Measurements from ENCODE around the gene VPS35. TPM values are rescaled to one million over a fixed set of nuclear protein-coding genes. Genes with fewer than 3 reads are reported as not detected.

Gene VPS35
- total RNA-seq, 2 donors from 2014 or later, result 99.1 to 107 TPM

- 0% methylated on average over 1 of the region's 1 CpG for WGBS
- no peaks in the 10 kb centered on the region for H3K36me3 ChIP-seq
- H3K9me3 ChIP-seq, result no peaks in the 10 kb centered on the region
- intact Hi-C loops (cut with DNase I), result no loop called here
- no peaks in the 10 kb centered on the region for H3K4me1 ChIP-seq (replicated peaks)
- H3K4me3 ChIP-seq, result no peak overlapping the region
- H3K27me3 ChIP-seq (replicated peaks; ENCODE audit: insufficient read depth), result no peaks in the 10 kb centered on the region
- DNase-seq (ENCODE audit: low spot score), result no peak
- H3K27ac ChIP-seq, result no peak overlapping the region
- TF ChIP-seq POLR2AphosphoS5 (IDR thresholded peaks at IDR 0.05) (no peak), POLR2A (IDR thresholded peaks at IDR 0.05) (no peak)
These were observed 17.7 kb upstream of the VPS35 start for GRCh38 chr16:46706642-46707041.

GRCh38 chr16:46702030-46702429, 13.1 kb upstream of the VPS35 start:
- no peak for DNase-seq (ENCODE audit: low spot score)
- no peak overlapping the region for H3K27ac ChIP-seq
- no peaks in the 10 kb centered on the region for H3K27me3 ChIP-seq (replicated peaks; ENCODE audit: insufficient read depth)
- WGBS, result 83% methylated on average over 2 of the region's 2 CpGs
- no peak overlapping the region for H3K4me3 ChIP-seq
- TF ChIP-seq CTCF (IDR thresholded peaks at IDR 0.05), result no peak
- no peak for TF ChIP-seq POLR2AphosphoS5 (IDR thresholded peaks at IDR 0.05)
- no peak for TF ChIP-seq POLR2A (IDR thresholded peaks at IDR 0.05)
- intact Hi-C loops (cut with DNase I), result no loop called here
- H3K9me3 ChIP-seq, result no peaks in the 10 kb centered on the region
- no peaks in the 10 kb centered on the region for H3K36me3 ChIP-seq
- H3K4me1 ChIP-seq (replicated peaks), result no peaks in the 10 kb centered on the region

- TF ChIP-seq POLR2A (IDR thresholded peaks at IDR 0.05) (no peak), POLR2AphosphoS5 (IDR thresholded peaks at IDR 0.05) (no peak), CTCF (IDR thresholded peaks at IDR 0.05) (no peak)
- 84% methylated on average over 4 of the region's 4 CpGs for WGBS
These were observed 12.6 kb upstream of the VPS35 start for GRCh38 chr16:46701615-46702014.

GRCh38 chr16:46700048-46700447, 11.1 kb upstream of the VPS35 start:
- H3K9me3 ChIP-seq, result no peaks in the 10 kb centered on the region
- H3K27ac ChIP-seq, result no peak overlapping the region
- DNase-seq (ENCODE audit: low spot score), result no peak
- no peaks in the 10 kb centered on the region for H3K27me3 ChIP-seq (replicated peaks; ENCODE audit: insufficient read depth)
- WGBS, result 95% methylated on average over 3 of the region's 3 CpGs
- no peaks in the 10 kb centered on the region for H3K4me1 ChIP-seq (replicated peaks)
- no peak overlapping the region for H3K4me3 ChIP-seq
- no peaks in the 10 kb centered on the region for H3K36me3 ChIP-seq
- no peak for TF ChIP-seq POLR2AphosphoS5 (IDR thresholded peaks at IDR 0.05)
- TF ChIP-seq CTCF (IDR thresholded peaks at IDR 0.05), result no peak
- no peak for TF ChIP-seq POLR2A (IDR thresholded peaks at IDR 0.05)
- intact Hi-C loops (cut with DNase I), result no loop called here

More at GRCh38 chr16:46701615-46702014, 12.6 kb upstream of the VPS35 start:
- intact Hi-C loops (cut with DNase I), result no loop called here
- H3K9me3 ChIP-seq, result no peaks in the 10 kb centered on the region
- no peaks in the 10 kb centered on the region for H3K36me3 ChIP-seq
- no peaks in the 10 kb centered on the region for H3K4me1 ChIP-seq (replicated peaks)
- DNase-seq (ENCODE audit: low spot score), result no peak
- H3K4me3 ChIP-seq, result no peak overlapping the region
- no peaks in the 10 kb centered on the region for H3K27me3 ChIP-seq (replicated peaks; ENCODE audit: insufficient read depth)
- no peak overlapping the region for H3K27ac ChIP-seq

GRCh38 chr16:46696957-46697356, 8.0 kb upstream of the VPS35 start:
- Histone ChIP-seq H3K27ac (no peak overlapping the region), H3K27me3 (replicated peaks; ENCODE audit: insufficient read depth) (no peaks in the 10 kb centered on the region), H3K9me3 (no peaks in the 10 kb centered on the region), H3K4me1 (replicated peaks) (no peaks in the 10 kb centered on the region), H3K36me3 (no peaks in the 10 kb centered on the region), H3K4me3 (no peak overlapping the region)
- DNase-seq (ENCODE audit: low spot score), result no peak
- no peak for TF ChIP-seq CTCF (IDR thresholded peaks at IDR 0.05)
- no peak for TF ChIP-seq POLR2AphosphoS5 (IDR thresholded peaks at IDR 0.05)
- TF ChIP-seq POLR2A (IDR thresholded peaks at IDR 0.05), result no peak
- intact Hi-C loops (cut with DNase I), result no loop called here
- WGBS, result 81% methylated on average over 3 of the region's 3 CpGs
